Osteocyte (in vitro differentiated cells): ENCODE results near the gene COPS8. TPM values are rescaled to one million over a fixed set of nuclear protein-coding genes. Genes with fewer than 3 reads are reported as not detected.
A peak's percentile ranks its signal among the peaks of the same experiment; 100 is the strongest.

Experiments
- DNase-seq: peaks from one replicate; pipeline ENCODE4 v3.0.0; 2021; ENCODE audit warnings: mixed read lengths; ENCODE audit not compliant: unreplicated experiment; ENCODE audit errors: extremely low spot score
- H3K27ac Mint-ChIP-seq: one replicate; pipeline ENCODE4 v1.8.0; 2021; ENCODE audit warnings: mild to moderate bottlenecking, mixed read lengths; ENCODE audit not compliant: unreplicated experiment
- H3K27me3 Mint-ChIP-seq: one replicate; pipeline ENCODE4 v1.8.0; 2021; ENCODE audit warnings: mixed read lengths; ENCODE audit not compliant: unreplicated experiment
- H3K36me3 Mint-ChIP-seq: one replicate; pipeline ENCODE4 v1.8.0; 2021; ENCODE audit warnings: mixed read lengths; ENCODE audit not compliant: unreplicated experiment
- H3K4me1 Mint-ChIP-seq: one replicate; pipeline ENCODE4 v1.8.0; 2021; ENCODE audit warnings: mixed read lengths; ENCODE audit not compliant: unreplicated experiment
- H3K4me3 Mint-ChIP-seq: one replicate; pipeline ENCODE4 v1.8.0; 2021; ENCODE audit warnings: mild to moderate bottlenecking, moderate library complexity, mixed read lengths; ENCODE audit not compliant: unreplicated experiment
- H3K9me3 Mint-ChIP-seq: one replicate; pipeline ENCODE4 v1.8.0; 2021; ENCODE audit warnings: mixed read lengths; ENCODE audit not compliant: unreplicated experiment
- CTCF ChIP-seq: fragments of 200-600 bp; sonication (generic); IDR thresholded peaks from 2 replicates; pipeline ENCODE4 v1.5.0; 2021; ENCODE audit warnings: antibody characterized with exemption, mild to moderate bottlenecking, moderate library complexity
- total RNA-seq: library from RNA; stranded (reverse); gene quantifications from 2 replicates; pipeline ENCODE4 v1.2.1, GENCODE V29; 2021

Gene COPS8
- total RNA-seq, 1 donor from 2014 or later = 104 TPM

GRCh38 chr2:237113026-237113795 is 27.5 kb downstream of the COPS8 start:
- no peak for TF ChIP-seq CTCF
- Mint-ChIP-seq H3K27me3 (no peaks in the 10 kb centered on the region), H3K9me3 (peaks cover 35% of the 10 kb centered on the region), H3K4me1 (peaks cover 20% of the 10 kb centered on the region), H3K27ac (peak overlapping the region; percentile 53), H3K36me3 (peaks cover 14% of the 10 kb centered on the region), H3K4me3 (no peak overlapping the region)
- no peak for DNase-seq

GRCh38 chr2:237115870-237116269 is 30.2 kb downstream of the COPS8 start:
- H3K27ac Mint-ChIP-seq = no peak overlapping the region
- peaks cover 11% of the 10 kb centered on the region for H3K9me3 Mint-ChIP-seq
- H3K4me1 Mint-ChIP-seq = peaks cover 31% of the 10 kb centered on the region
- no peak for DNase-seq
- peaks cover 2% of the 10 kb centered on the region for H3K36me3 Mint-ChIP-seq
- no peak for TF ChIP-seq CTCF
- H3K4me3 Mint-ChIP-seq = no peak overlapping the region
- no peaks in the 10 kb centered on the region for H3K27me3 Mint-ChIP-seq

GRCh38 chr2:237116431-237116830 is 30.7 kb downstream of the COPS8 start:
- Mint-ChIP-seq H3K4me1 (peaks cover 37% of the 10 kb centered on the region), H3K36me3 (no peaks in the 10 kb centered on the region), H3K27me3 (no peaks in the 10 kb centered on the region), H3K9me3 (peaks cover 7% of the 10 kb centered on the region), H3K27ac (no peak overlapping the region), H3K4me3 (no peak overlapping the region)
- DNase-seq = no peak
- TF ChIP-seq CTCF = no peak

GRCh38 chr2:237118025-237118424 is 32.3 kb downstream of the COPS8 start:
- DNase-seq = no peak
- no peaks in the 10 kb centered on the region for H3K27me3 Mint-ChIP-seq

More at GRCh38 chr2:237118025-237118424, 32.3 kb downstream of the COPS8 start:
- peaks cover 41% of the 10 kb centered on the region for H3K4me1 Mint-ChIP-seq
- TF ChIP-seq CTCF = no peak
- H3K4me3 Mint-ChIP-seq = no peak overlapping the region
- H3K36me3 Mint-ChIP-seq = no peaks in the 10 kb centered on the region
- no peaks in the 10 kb centered on the region for H3K9me3 Mint-ChIP-seq
- H3K27ac Mint-ChIP-seq = peak overlapping the region; percentile 10
